DLD1 (cell line): Measurements from ENCODE around the gene CIAPIN1.

ENCODE experiments used
- in situ Hi-C: cut with HindIII; loops from 2 replicates; pipeline ENCODE4 v1.10.0; 2017; ENCODE audit warnings: low sequenced_read_pairs

The CIAPIN1 gene

DNA sequence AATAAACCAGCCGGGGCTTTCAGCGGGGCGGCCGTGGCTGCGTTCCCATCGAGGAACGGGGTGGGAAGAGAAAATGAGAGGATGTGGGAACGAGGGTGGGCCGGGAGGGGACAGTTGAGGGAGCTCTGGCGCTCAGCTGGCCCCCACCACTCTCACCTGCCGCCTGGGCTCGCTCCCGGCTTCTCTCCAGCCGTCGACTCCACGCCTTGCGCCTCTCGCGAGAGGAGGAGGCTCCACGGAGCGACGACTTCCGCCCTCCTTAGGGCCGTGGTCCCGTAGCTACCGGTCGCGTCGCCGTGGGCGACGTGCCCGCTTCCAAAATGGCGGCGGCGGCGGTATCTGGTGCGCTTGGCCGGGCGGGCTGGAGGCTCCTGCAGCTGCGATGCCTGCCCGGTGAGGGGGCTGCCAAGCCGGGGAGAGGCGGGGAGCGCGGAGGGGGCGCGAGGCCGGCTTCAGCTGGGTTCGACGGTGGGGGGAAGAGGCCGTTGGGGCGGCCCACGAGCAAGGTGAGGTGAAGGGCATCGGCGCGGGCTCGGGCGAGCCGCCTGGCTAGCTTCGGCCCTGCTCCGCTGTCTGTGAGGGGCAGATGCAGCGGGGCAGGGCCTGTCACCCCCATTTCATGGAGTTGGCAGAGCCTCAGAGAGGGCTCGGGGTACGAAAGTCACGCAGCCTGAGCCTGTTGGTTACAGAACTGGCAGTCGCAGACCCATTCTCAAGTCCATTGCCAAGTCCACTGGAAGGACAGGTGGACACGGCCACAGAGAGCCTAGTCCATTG is at the start of gene CIAPIN1, which contains the start of gene COQ9:
TSS of gene CIAPIN1 (minus strand) at position 200 of the 777 bp plus-strand sequence. CDS start 6,457 bp downstream, outside the sequence.
TSS of gene COQ9 (plus strand) at position 294 of the 777 bp plus-strand sequence. CDS start at position 321, 27 bp downstream.
- in situ Hi-C loops = no loop called here

DNA sequence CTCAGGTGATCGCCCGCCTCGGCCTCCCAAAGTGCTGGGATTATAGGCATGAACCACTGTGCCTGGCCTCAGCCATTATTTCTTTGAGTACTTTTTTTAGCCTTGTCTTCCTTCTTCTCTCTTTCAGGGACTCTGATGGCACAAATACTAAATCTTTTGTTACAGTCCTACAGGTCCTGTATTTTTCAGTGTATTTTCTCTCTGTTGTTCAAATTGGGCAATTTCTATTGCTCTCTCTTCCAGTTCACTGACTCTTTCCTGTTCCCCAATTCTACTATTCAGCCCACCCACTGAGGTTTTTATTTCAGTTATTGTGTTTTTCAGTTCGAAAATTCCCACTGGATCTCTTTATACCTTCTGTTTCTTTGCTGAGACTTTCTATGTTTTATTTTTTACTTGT is 46.6 kb upstream of the CIAPIN1 start:
- in situ Hi-C loops = no loop called here

DNA sequence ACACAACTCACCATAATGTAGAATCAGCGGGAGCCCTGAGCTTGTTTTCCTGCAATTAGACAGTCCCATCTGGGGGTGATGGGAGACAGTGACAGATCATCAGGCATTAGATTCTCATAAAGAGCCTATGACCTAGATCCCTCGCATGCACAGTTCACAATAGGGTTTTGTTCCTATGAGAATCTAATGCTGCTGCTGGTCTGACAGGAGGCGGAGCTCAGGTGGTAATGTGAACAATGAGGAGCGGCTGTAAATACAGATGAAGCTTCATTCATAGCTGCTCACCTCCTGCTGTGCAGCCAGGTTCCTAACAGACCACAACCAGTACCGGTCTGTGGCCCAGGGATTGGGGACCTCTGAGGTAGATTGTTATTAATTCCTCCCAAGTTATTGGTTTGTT is 42.0 kb upstream of the CIAPIN1 start:
- in situ Hi-C loops = no loop called here

GRCh38 chr16:57486858-57487834 is 40.0 kb upstream of the CIAPIN1 start:
- in situ Hi-C loops = no loop called here

- in situ Hi-C loops = no loop called here
Observed at GRCh38 chr16:57485916-57486857, 39.0 kb upstream of the CIAPIN1 start, which contains the start of gene DOK4. Gene DOK4 (minus strand): TSS chr16:57486493. CDS start chr16:57479507, 6,986 bp downstream.

- in situ Hi-C loops = no loop called here
Observed at GRCh38 chr16:57485091-57485915, 38.1 kb upstream of the CIAPIN1 start.

GRCh38 chr16:57484515-57485005 is 37.4 kb upstream of the CIAPIN1 start:
- in situ Hi-C loops = no loop called here

- in situ Hi-C loops = no loop called here
Observed at GRCh38 chr16:57483725-57484514, 36.7 kb upstream of the CIAPIN1 start.

- in situ Hi-C loops = no loop called here
Observed at GRCh38 chr16:57482845-57483545, 35.8 kb upstream of the CIAPIN1 start.

DNA sequence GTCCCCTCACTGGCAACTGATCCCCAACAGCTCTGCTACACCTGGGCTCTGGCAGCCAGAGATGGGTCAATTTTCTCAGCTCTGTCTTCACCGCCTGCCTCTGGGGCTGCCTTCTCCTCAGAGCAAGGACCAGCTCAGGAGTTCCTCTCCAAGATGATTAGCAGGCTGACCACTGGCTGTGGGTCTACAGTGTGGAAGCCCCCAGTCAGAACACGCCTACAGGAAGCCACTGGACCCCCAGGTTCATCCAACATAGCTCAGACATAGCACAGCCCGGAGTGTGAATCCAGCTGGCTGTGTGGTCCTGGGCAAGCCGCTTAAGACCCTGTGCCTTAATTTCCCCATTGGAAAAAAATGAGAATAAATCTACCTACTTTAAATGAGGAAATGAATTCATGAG is 34.2 kb upstream of the CIAPIN1 start:
- in situ Hi-C loops = no loop called here

GRCh38 chr16:57480754-57481230 is 33.6 kb upstream of the CIAPIN1 start:
- in situ Hi-C loops = no loop called here

- in situ Hi-C loops = no loop called here
Observed at GRCh38 chr16:57479976-57480753, 33.0 kb upstream of the CIAPIN1 start.

DNA sequence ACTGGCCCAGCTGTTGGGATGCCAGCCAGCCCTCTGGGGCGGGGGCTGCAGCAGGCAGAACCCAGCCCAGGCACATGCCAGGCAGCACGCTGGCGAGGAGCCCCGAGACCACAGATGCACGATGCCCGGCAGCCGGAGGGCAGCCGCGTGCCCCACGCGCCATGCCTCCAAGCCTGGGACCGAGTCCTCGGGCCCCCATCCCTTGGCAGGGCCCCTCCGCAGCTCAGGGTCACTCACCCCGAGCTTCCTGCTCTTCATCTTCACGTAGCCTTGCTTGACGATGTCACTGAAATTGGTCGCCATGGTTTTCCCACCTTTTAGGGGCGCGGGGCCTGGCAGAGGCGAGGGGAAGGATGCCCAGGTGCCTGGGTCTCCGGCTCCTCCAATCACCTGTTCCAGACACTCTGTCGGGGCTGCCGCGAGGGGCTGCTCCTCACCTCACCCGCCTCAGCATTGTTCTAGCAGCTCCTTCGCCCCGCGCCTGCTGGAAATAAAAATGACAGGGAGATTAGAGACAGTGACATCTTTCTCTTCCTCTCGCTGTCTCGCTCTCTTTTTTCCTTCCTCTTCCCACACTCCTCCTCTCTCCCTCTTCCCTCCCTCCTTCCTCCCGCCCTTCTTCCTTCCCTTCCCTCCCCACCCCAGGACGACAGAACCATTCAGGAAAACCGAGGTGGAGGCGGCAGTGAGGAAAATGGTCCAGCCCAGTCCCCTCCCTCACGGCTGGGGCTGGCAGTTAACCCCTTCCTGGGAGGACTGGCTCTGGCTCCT is 32.2 kb upstream of the CIAPIN1 start:
- in situ Hi-C loops = no loop called here

DNA sequence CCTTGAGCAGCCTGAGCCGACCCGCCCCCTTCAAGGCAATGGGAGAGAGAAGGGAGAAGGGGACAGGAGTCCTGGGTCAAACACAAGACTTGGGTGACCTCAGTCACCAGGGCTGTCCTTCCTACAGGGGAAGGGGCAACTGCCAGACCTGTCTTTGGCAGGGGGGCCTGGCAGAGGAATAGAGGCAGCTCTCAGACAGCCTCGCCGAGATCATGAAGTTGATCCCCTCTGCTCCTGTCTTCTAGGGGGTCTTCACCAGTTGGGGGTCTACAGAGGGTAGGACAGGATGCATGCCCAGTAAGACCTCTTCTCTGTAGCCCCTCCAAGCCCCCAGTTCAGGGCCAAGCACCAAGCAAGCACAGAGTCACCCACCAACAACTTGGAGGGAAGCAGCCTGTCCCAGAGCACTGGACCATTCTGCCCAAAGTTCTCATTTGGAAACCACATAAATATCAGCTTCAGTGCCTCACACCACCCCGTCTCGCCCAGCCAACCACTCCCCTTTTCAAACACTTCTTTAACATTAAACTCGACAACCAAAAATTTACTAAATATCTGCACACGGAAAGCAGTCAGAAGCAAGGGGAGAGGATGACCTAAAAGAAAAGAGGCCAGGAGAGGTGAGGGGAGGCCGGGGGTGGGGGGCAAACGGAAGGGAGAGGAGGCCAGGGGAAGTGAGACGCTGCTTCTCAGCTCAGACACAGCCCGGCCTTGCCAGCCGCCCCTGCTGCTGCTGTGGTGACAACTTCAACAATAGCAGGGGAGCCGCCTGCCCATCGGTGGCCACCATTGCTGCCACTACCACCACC is 31.4 kb upstream of the CIAPIN1 start:
- in situ Hi-C loops = no loop called here

GRCh38 chr16:57477531-57478202 is 30.5 kb upstream of the CIAPIN1 start:
- in situ Hi-C loops = no loop called here
